Naive thymus-derived CD4-positive, alpha-beta T cell (primary cell): ENCODE data around the gene EGFR. TPM values are rescaled to one million over a fixed set of nuclear protein-coding genes. Genes with fewer than 3 reads are reported as not detected.

Source experiments
- ATAC-seq: fragments of 150-1000 bp; cut with Tn5 transposase; 2 replicates; pipeline ENCODE4 v1.10.0; 2021; ENCODE audit warnings: mild to moderate bottlenecking, moderate library complexity
- CTCF ChIA-PET: fragments of 350-600 bp; sonication (Branson Sonifier 250); formaldehyde crosslinking; loops from one replicate; lab custom pipeline; 2021; ENCODE audit warnings: antibody characterized with exemption; lab: Charles Lee
- POLR2A ChIA-PET: fragments of 350-600 bp; sonication (Branson Sonifier 250); formaldehyde crosslinking; loops from one replicate; lab custom pipeline; 2021; ENCODE audit warnings: antibody characterized with exemption, inconsistent platforms; lab: Charles Lee
- DNase-seq, 9 donors: peaks; one replicate each; pipeline versions ENCODE4 v3.0.0 to v3.0.0-alpha.2; 2020 to 2022; ENCODE audit warnings: mixed read lengths in 1 of 9
- H3K27ac ChIP-seq: one replicate; pipeline ENCODE4 v1.7.0; 2013; ENCODE audit warnings: mild to moderate bottlenecking, low read depth, low read length, moderate library complexity
- H3K27me3 ChIP-seq, 2 donors: one replicate each; pipeline ENCODE4 v1.7.0; 2013; ENCODE audit warnings: low read length in 2 of 2, mild to moderate bottlenecking in 2 of 2, moderate library complexity in 2 of 2; ENCODE audit not compliant: control insufficient read depth in 2 of 2, insufficient read depth in 2 of 2
- H3K36me3 ChIP-seq, 3 experiments: 1 replicate in 2 of 3; 2 replicates in 1 of 3; pipeline ENCODE4 v1.7.0; 2013; ENCODE audit warnings: low read length in 3 of 3, mild to moderate bottlenecking in 3 of 3, moderate library complexity in 1 of 3; ENCODE audit not compliant: insufficient read depth in 3 of 3, control insufficient read depth in 2 of 3
- H3K4me1 ChIP-seq, 2 donors: one replicate each; pipeline ENCODE4 v1.7.0; 2013; ENCODE audit warnings: low read length in 2 of 2, mild to moderate bottlenecking in 2 of 2, moderate library complexity in 1 of 2; ENCODE audit not compliant: control insufficient read depth in 2 of 2, insufficient read depth in 2 of 2
- H3K4me3 ChIP-seq: 2 replicates; pipeline ENCODE4 v1.7.0; 2013; ENCODE audit warnings: mild to moderate bottlenecking, low read length
- H3K9me3 ChIP-seq, 3 experiments: 1 replicate in 2 of 3; 2 replicates in 1 of 3; pipeline ENCODE4 v1.7.0; 2013; ENCODE audit warnings: low read length in 3 of 3; ENCODE audit not compliant: control insufficient read depth in 2 of 3
- H3K27ac Mint-ChIP-seq, 9 donors: one replicate each; pipeline ENCODE4 v1.8.0; 2020 to 2022; ENCODE audit warnings: mixed read lengths in 9 of 9, mild to moderate bottlenecking in 8 of 9, moderate library complexity in 5 of 9, inconsistent platforms in 2 of 9
- H3K27me3 Mint-ChIP-seq, 5 donors: one replicate each; pipeline ENCODE4 v1.8.0; 2021 to 2022; ENCODE audit warnings: mixed read lengths in 5 of 5, mild to moderate bottlenecking in 1 of 5
- H3K36me3 Mint-ChIP-seq, 5 donors: one replicate each; pipeline ENCODE4 v1.8.0; 2020 to 2022; ENCODE audit warnings: mixed read lengths in 5 of 5, mild to moderate bottlenecking in 3 of 5, inconsistent platforms in 1 of 5
- H3K4me1 Mint-ChIP-seq, 7 donors: one replicate each; pipeline ENCODE4 v1.8.0; 2020 to 2022; ENCODE audit warnings: mixed read lengths in 7 of 7, mild to moderate bottlenecking in 3 of 7, inconsistent platforms in 1 of 7
- H3K4me3 Mint-ChIP-seq, 10 donors: one replicate each; pipeline ENCODE4 v1.8.0; 2020 to 2022; ENCODE audit warnings: mild to moderate bottlenecking in 10 of 10, mixed read lengths in 10 of 10, moderate library complexity in 6 of 10, inconsistent platforms in 2 of 10
- H3K9me3 Mint-ChIP-seq, 11 donors: one replicate each; pipeline ENCODE4 v1.8.0; 2020 to 2022; ENCODE audit warnings: mixed read lengths in 11 of 11, mild to moderate bottlenecking in 4 of 11, inconsistent platforms in 1 of 11, moderate library complexity in 1 of 11
- intact Hi-C, 2 donors: fragments of 100-400 bp; cut with micrococcal nuclease; formaldehyde crosslinking; loops; one replicate each; pipeline ENCODE4 v1.15.1; 2023
- polyA plus RNA-seq, 2 donors: library from polyadenylated mRNA; unstranded; fragments of 300-500 nt; fragmentation: Illumina TruSeq; gene quantifications; one replicate each; pipeline ENCODE4 v1.2.3, GENCODE V29; 2021
- total RNA-seq, 6 experiments: library from RNA in 5 of 6; stranded (reverse) in 5 of 6; gene quantifications; 1 replicate in 5 of 6; 2 replicates in 1 of 6; pipeline ENCODE4 v1.2.3 and lab custom pipeline; 2021 to 2026

Gene EGFR
- total and polyA plus RNA-seq, 7 experiments from 2014 or later = 0.16 TPM; not detected in 6

- Histone ChIP-seq H3K27ac (no peak overlapping the region), H3K27me3 (no peaks in the 10 kb centered on the region), H3K9me3 (no peaks in the 10 kb centered on the region), H3K4me3 (no peak overlapping the region), H3K36me3 (no peaks in the 10 kb centered on the region), H3K4me1 (no peaks in the 10 kb centered on the region)
- H3K27me3 Mint-ChIP-seq = peaks cover 0 to 12% (median 6%) of the 10 kb centered on the region in 5 donors
- no peaks in the 10 kb centered on the region for H3K4me1 Mint-ChIP-seq
- H3K36me3 Mint-ChIP-seq = no peaks in the 10 kb centered on the region
- H3K9me3 Mint-ChIP-seq = peaks cover 0 to 9% (median 0%) of the 10 kb centered on the region in 11 donors
- no peak overlapping the region for H3K4me3 Mint-ChIP-seq
- CTCF ChIA-PET = no interaction called here
- POLR2A ChIA-PET = no interaction called here
- no peak overlapping the region for H3K27ac Mint-ChIP-seq
- ATAC-seq (no peak), DNase-seq (no peak)
- intact Hi-C loops = no loop called here
Measured at GRCh38 chr7:55053651-55054571, 35.1 kb downstream of the EGFR start.

GRCh38 chr7:55054758-55055157, 35.9 kb downstream of the EGFR start:
- no peaks in the 10 kb centered on the region for H3K9me3 ChIP-seq
- DNase-seq = no peak
- Mint-ChIP-seq H3K4me1 (no peaks in the 10 kb centered on the region), H3K9me3 (peaks cover 0 to 9% (median 0%) of the 10 kb centered on the region in 11 donors), H3K4me3 (no peak overlapping the region), H3K36me3 (no peaks in the 10 kb centered on the region), H3K27ac (no peak overlapping the region), H3K27me3 (peaks cover 0 to 12% (median 6%) of the 10 kb centered on the region in 5 donors)
- no peaks in the 10 kb centered on the region for H3K4me1 ChIP-seq
- no peaks in the 10 kb centered on the region for H3K27me3 ChIP-seq
- intact Hi-C loops = no loop called here
- H3K4me3 ChIP-seq = no peak overlapping the region
- no peak overlapping the region for H3K27ac ChIP-seq
- ATAC-seq = no peak
- ChIA-PET POLR2A (no interaction called here), CTCF (no interaction called here)
- H3K36me3 ChIP-seq = no peaks in the 10 kb centered on the region

GRCh38 chr7:55055479-55055878, 36.7 kb downstream of the EGFR start:
- peaks cover 0 to 9% (median 0%) of the 10 kb centered on the region in 11 donors for H3K9me3 Mint-ChIP-seq
- POLR2A ChIA-PET = no interaction called here

GRCh38 chr7:55056068-55056467, 37.3 kb downstream of the EGFR start:
- no peak overlapping the region for H3K27ac Mint-ChIP-seq
- Histone ChIP-seq H3K36me3 (no peaks in the 10 kb centered on the region), H3K27me3 (no peaks in the 10 kb centered on the region), H3K4me1 (no peaks in the 10 kb centered on the region), H3K4me3 (no peak overlapping the region), H3K9me3 (no peaks in the 10 kb centered on the region), H3K27ac (no peak overlapping the region)
- DNase-seq (no peak), ATAC-seq (no peak)
- CTCF ChIA-PET = no interaction called here
- no peaks in the 10 kb centered on the region for H3K4me1 Mint-ChIP-seq
- no peaks in the 10 kb centered on the region for H3K36me3 Mint-ChIP-seq
- POLR2A ChIA-PET = no interaction called here
- intact Hi-C loops = no loop called here
- H3K27me3 Mint-ChIP-seq = peaks cover 5 to 12% (median 7%) of the 10 kb centered on the region in 5 donors
- no peak overlapping the region for H3K4me3 Mint-ChIP-seq
- peaks cover 0 to 7% (median 0%) of the 10 kb centered on the region in 11 donors for H3K9me3 Mint-ChIP-seq

More at GRCh38 chr7:55055479-55055878, 36.7 kb downstream of the EGFR start:
- peaks cover 3 to 12% (median 6%) of the 10 kb centered on the region in 5 donors for H3K27me3 Mint-ChIP-seq
- H3K27ac Mint-ChIP-seq = no peak overlapping the region
- intact Hi-C loops = no loop called here
- CTCF ChIA-PET = no interaction called here
- H3K27me3 ChIP-seq = no peaks in the 10 kb centered on the region
- no peak overlapping the region for H3K4me3 ChIP-seq
- H3K9me3 ChIP-seq = no peaks in the 10 kb centered on the region
- DNase-seq (no peak), ATAC-seq (no peak)
- no peaks in the 10 kb centered on the region for H3K4me1 Mint-ChIP-seq
- no peaks in the 10 kb centered on the region for H3K4me1 ChIP-seq
- H3K4me3 Mint-ChIP-seq = no peak overlapping the region
- no peak overlapping the region for H3K27ac ChIP-seq
- no peaks in the 10 kb centered on the region for H3K36me3 ChIP-seq
- no peaks in the 10 kb centered on the region for H3K36me3 Mint-ChIP-seq

- ChIA-PET CTCF (no interaction called here), POLR2A (no interaction called here)
- H3K4me3 Mint-ChIP-seq = no peak overlapping the region
- H3K27me3 Mint-ChIP-seq = peaks cover 6 to 15% (median 10%) of the 10 kb centered on the region in 5 donors
- H3K4me1 ChIP-seq = no peaks in the 10 kb centered on the region
- no peaks in the 10 kb centered on the region for H3K4me1 Mint-ChIP-seq
- DNase-seq (no peak), ATAC-seq (no peak)
- H3K9me3 ChIP-seq = no peaks in the 10 kb centered on the region
- no peak overlapping the region for H3K27ac ChIP-seq
- H3K9me3 Mint-ChIP-seq = peaks cover 0 to 7% (median 0%) of the 10 kb centered on the region in 11 donors
- H3K4me3 ChIP-seq = no peak overlapping the region
- no peak overlapping the region for H3K27ac Mint-ChIP-seq
- H3K36me3 ChIP-seq = no peaks in the 10 kb centered on the region
- H3K27me3 ChIP-seq = no peaks in the 10 kb centered on the region
- intact Hi-C loops = no loop called here
- no peaks in the 10 kb centered on the region for H3K36me3 Mint-ChIP-seq
Measured at GRCh38 chr7:55056577-55057480, 38.0 kb downstream of the EGFR start.

- no peaks in the 10 kb centered on the region for H3K4me1 Mint-ChIP-seq
- H3K9me3 Mint-ChIP-seq = peaks cover 0 to 7% (median 0%) of the 10 kb centered on the region in 11 donors
- Histone ChIP-seq H3K9me3 (no peaks in the 10 kb centered on the region), H3K27me3 (no peaks in the 10 kb centered on the region), H3K4me3 (no peak overlapping the region), H3K4me1 (no peaks in the 10 kb centered on the region), H3K36me3 (no peaks in the 10 kb centered on the region), H3K27ac (no peak overlapping the region)
- H3K36me3 Mint-ChIP-seq = no peaks in the 10 kb centered on the region
- H3K27ac Mint-ChIP-seq = no peak overlapping the region
- intact Hi-C loops = no loop called here
- peaks cover 13 to 26% (median 16%) of the 10 kb centered on the region in 5 donors for H3K27me3 Mint-ChIP-seq
- POLR2A ChIA-PET = no interaction called here
- no peak for ATAC-seq
- CTCF ChIA-PET = no interaction called here
- DNase-seq = no peak
- no peak overlapping the region for H3K4me3 Mint-ChIP-seq
Measured at GRCh38 chr7:55058314-55058713, 39.5 kb downstream of the EGFR start.
